ENCODE results near the gene GLI3.

The GLI3 gene

DNA sequence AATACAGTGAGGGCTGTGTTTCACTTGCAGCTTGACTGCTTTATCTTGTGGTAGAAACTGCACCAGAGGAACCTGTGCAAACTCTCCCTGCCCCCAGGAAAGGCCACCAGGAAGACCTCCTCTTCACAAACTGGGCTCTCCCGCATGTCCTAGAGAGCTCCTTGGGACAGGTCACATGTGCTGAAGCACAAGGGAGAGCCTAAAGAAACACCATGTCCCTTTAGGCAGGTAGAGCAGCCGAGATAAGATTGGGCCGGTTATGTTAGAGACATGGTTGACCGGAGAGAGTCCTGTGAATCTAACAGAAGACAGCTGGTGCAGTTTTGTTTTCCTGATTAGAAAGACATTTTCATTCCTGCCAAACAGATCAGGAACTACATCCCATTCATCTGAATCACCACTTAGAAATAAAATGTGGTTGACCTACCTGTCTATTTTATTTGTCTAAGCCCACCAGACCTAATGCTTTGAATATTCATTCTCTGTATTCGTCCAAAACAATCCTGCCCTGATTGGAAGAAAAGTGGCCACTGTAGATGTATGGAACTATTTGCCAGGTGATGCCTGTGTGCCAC lies 224.1 kb downstream of the GLI3 start:
- DNase-seq (ENCODE audit: low read depth) = no peak

DNA sequence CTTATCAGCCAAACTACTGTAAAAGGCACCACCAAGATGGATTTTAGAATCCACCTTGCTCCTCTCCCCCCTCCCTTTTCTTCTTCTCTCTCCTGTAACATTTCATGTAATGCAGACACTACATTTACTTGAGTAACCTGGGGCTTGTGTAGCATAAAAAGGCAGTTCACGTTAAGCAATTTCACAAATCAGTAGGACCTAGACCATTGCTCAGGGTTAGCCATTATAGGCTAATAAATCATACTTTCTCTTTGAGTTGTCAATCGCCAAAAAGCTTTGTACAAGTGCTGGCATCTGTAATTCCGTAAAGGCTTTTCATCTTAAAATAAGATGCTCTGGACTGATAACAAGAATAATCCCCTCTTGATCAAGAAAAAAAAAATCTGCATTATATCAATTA lies 224.7 kb downstream of the GLI3 start:
- TF ChIP-seq, protein P1, sequence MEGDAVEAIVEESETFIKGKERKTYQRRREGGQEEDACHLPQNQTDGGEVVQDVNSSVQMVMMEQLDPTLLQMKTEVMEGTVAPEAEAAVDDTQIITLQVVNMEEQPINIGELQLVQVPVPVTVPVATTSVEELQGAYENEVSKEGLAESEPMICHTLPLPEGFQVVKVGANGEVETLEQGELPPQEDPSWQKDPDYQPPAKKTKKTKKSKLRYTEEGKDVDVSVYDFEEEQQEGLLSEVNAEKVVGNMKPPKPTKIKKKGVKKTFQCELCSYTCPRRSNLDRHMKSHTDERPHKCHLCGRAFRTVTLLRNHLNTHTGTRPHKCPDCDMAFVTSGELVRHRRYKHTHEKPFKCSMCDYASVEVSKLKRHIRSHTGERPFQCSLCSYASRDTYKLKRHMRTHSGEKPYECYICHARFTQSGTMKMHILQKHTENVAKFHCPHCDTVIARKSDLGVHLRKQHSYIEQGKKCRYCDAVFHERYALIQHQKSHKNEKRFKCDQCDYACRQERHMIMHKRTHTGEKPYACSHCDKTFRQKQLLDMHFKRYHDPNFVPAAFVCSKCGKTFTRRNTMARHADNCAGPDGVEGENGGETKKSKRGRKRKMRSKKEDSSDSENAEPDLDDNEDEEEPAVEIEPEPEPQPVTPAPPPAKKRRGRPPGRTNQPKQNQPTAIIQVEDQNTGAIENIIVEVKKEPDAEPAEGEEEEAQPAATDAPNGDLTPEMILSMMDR (IDR thresholded peaks at IDR 0.05; ENCODE audit: low read depth, low read length, missing control alignments) = no peak
- H3K4me3 ChIP-seq (ENCODE audit: low read depth, low read length) = no peak overlapping the region

More for the DNA sequence above, 224.1 kb downstream of the GLI3 start:
- H3K4me3 ChIP-seq (ENCODE audit: low read depth, low read length) = no peak overlapping the region
- TF ChIP-seq, protein P1 (IDR thresholded peaks at IDR 0.05; ENCODE audit: low read depth, low read length, missing control alignments) = no peak

DNA sequence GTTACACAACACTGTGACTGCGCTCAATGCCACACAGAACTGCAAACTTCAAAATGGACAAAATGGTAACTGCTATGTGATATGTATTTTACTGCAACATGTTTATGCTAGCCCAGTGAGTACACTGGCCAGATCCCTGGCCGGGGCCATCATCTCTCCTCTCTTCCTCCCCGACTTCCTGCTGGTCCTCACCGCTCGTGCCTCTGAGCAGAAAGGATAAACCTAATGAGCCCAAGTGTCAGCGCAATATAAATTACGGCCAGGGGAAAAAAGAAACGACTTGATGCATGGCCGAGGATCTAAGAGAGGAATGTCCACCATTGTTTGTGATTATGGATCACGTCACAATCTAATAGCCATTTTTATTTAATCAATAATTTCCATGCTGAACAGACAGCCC lies 225.2 kb downstream of the GLI3 start:
- H3K4me3 ChIP-seq (ENCODE audit: low read depth, low read length) = no peak overlapping the region
- no peak for DNase-seq (ENCODE audit: low read depth)
- TF ChIP-seq, protein P1 (IDR thresholded peaks at IDR 0.05; ENCODE audit: low read depth, low read length, missing control alignments) = no peak

More for the DNA sequence above, 224.7 kb downstream of the GLI3 start:
- no peak for DNase-seq (ENCODE audit: low read depth)

DNA sequence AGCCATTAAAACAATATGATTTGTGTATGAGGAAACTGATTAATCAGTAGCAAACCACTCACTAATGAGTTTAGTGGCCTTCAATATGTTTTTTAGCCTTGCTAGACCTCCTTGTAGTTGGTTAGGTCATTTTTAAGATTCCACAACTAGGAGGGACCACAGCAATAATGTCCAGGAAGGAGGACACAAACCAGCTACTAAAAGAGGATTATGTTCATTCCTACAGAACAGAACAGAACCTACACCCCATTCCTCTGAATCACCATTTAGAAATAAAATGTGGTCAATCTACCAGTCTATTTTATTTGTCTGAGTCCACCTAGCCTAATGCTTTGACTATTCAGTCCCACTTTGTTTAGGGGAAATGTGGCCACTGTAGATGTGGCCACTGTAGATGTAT lies 226.3 kb downstream of the GLI3 start:
- no peak for DNase-seq (ENCODE audit: low read depth)
- H3K4me3 ChIP-seq (ENCODE audit: low read depth, low read length) = no peak overlapping the region
- TF ChIP-seq, protein P1 (IDR thresholded peaks at IDR 0.05; ENCODE audit: low read depth, low read length, missing control alignments) = no peak

DNA sequence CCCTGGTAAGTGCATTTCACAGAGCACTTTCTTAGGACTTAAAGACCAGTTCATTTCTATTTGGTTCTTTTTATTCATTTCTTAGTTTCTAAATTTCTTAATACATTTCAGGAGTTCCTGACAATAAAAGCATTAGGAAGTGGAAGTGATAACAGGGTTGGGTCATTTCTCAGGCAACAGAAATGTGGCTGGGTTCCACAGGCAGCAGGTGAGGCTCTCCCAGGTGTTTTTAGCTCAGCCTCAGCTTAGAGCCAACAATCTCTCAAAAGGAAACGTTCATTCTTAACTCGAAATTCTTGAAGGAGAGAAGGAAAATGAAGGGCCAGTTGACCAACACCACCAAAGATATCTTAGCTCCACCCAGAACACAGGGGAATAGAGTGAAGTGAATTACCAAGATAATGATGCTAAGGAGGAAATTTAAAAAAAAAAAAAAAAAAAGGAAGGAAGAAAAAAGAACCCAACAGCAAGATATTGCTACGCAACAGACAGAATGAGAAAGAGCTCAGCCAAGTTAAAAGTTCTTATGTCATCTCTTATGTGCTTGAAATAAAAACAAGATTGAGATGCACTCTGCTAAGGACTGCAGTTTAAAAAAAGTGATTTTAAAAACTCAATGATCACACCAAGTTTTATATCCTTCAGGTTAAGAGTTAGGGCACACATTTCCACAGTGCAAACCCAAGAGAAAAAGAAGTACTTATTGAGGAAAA lies 230.1 kb downstream of the GLI3 start:
- no peak for DNase-seq (ENCODE audit: low read depth)
- TF ChIP-seq, protein P1 (IDR thresholded peaks at IDR 0.05; ENCODE audit: low read depth, low read length, missing control alignments) = no peak
- H3K4me3 ChIP-seq (ENCODE audit: low read depth, low read length) = no peak overlapping the region

DNA sequence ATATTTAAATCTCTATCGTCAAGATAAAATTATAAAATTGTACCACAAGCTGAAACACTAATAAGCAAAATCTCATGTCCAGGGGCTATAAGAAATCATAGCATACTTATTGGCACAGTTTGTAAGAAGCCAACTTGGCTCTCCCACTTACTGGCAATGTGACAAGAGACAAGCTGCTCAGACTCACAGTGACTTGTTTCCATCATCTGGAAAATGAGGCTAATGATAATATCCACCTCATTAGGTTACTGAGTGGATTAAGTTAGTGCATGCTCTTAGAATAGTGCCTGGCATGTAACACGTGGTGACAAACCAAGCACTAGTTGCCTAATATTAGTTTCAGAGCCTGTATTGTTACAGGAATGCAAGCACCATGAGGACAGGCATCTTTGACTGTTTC lies 234.4 kb downstream of the GLI3 start:
- H3K4me3 ChIP-seq (ENCODE audit: low read depth, low read length) = no peak overlapping the region
- no peak for DNase-seq (ENCODE audit: low read depth)
- TF ChIP-seq, protein P1 (IDR thresholded peaks at IDR 0.05; ENCODE audit: low read depth, low read length, missing control alignments) = no peak

All from GM12864 (cell line).